ENCODE data around the gene FAM81B. TPM values are rescaled to one million over a fixed set of nuclear protein-coding genes. Genes with fewer than 3 reads are reported as not detected.
"Not testable (repeated sequence)": the region's sequence is repeated elsewhere in the genome, so short reads cannot be mapped to it uniquely, and the experiment has no call there.

The FAM81B gene, protein sequence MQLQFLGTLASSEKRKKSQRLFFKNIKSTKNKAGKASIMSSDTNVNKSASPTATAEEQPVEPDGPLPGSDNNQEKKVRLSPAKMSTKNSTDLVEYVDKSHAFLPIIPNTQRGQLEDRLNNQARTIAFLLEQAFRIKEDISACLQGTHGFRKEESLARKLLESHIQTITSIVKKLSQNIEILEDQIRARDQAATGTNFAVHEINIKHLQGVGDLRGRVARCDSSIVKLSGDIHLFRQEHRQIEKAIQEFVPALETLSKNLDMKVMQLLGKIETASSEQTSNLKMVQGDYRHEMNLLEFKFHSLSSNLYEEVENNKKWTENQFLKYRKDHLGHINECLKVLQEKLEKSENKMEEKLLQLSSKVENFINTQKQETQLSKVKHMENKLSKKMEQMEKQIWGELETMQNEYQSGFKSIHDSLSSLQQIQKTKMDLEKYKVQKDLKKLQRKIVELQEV
- 0.21 and 0.55 TPM in 2 replicates for polyA plus RNA-seq (2012; rRNA removed)
- 0.14 and 0.17 TPM in 2 replicates for polyA plus RNA-seq (2012; cell fraction: cytosol; rRNA removed)
- 0.27 TPM in 1 of 2 replicates, not detected in the other for polyA plus RNA-seq (2012; cell fraction: nucleus; rRNA removed)

DNA sequence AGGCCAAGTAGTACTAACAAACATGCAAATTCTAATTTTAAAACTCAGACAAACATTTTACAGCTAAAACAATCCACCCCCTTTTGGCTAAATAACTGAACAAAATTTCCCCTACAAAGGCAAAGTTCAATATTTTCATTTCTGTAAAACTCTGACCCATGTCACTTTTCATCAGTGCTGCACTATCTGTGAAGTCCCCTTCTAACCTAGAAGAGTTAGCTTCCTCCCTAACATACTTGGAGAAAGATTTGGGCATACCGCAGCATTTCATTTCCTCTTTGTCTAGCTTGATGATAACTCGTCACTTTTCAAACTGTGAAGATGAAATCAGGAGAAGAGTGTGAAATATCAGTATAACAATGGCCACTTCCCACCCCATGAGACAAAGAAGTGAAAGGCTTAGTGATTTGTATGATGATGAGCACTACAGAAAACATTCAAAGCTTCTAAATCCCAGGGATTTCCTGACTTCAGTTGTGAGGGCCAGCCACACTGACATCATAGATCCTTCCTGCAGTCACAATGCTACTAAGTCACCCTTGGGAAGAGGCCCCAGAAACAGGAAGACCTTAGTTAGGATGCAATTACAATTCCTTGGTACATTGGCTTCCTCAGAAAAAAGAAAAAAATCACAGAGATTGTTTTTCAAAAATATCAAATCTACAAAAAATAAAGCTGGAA, at the start of gene FAM81B:
Gene FAM81B, plus strand, starts transcription at position 555 of the 681 bp plus-strand sequence. Its CDS starts 24 bp downstream, at position 579.
- CTCF ChIA-PET, result no interaction called here
- Histone ChIP-seq H3K27me3 (ENCODE audit: insufficient read depth) (no peaks in the 10 kb centered on the region), H3K4me1 (ENCODE audit: control insufficient read depth in 1 of 2, insufficient read depth in 2 of 2, low read depth in 1 of 2, low read length in 1 of 2) (no peaks in the 10 kb centered on the region), H3K9me2 (no peaks in the 10 kb centered on the region), H3K79me2 (ENCODE audit: insufficient read depth) (no peaks in the 10 kb centered on the region), H3K9me3 (no peaks in the 10 kb centered on the region), H3K27ac (ENCODE audit: low read depth in 2 of 2, low read length in 1 of 2) (no peak within 1 kb of the TSS), H3F3A (replicated peaks; ENCODE audit: insufficient read depth) (no peaks in the 10 kb centered on the region), H3K36me3 (replicated peaks in 1 of 2; ENCODE audit: control insufficient read depth in 1 of 2, insufficient read depth in 2 of 2, low read length in 1 of 2) (no peaks in the 10 kb centered on the region), H2AFZ (ENCODE audit: low read depth) (no peak within 1 kb of the TSS), H4K20me1 (ENCODE audit: insufficient read depth) (no peaks in the 10 kb centered on the region), H3K9ac (no peak within 1 kb of the TSS), H3K4me2 (no peak within 1 kb of the TSS), H3K4me3 (ENCODE audit: low read depth in 2 of 2, low read length in 1 of 2) (no peak within 1 kb of the TSS)
- TF ChIP-seq TAF1 (IDR thresholded peaks at IDR 0.05; ENCODE audit: borderline replicate concordance, low read depth, low read length) (no peak), NFIC (IDR thresholded peaks at IDR 0.05; ENCODE audit: borderline replicate concordance) (no peak), GATA2 (CRISPR knock-in tag; IDR thresholded peaks at IDR 0.05) (no peak), RCOR1 (IDR thresholded peaks at IDR 0.05; ENCODE audit: low read length) (no peak), SIN3A (IDR thresholded peaks at IDR 0.05; ENCODE audit: borderline replicate concordance, low read depth, low read length) (no peak), NRF1 (IDR thresholded peaks at IDR 0.05; ENCODE audit: low read depth, low read length) (no peak), YY1 (IDR thresholded peaks at IDR 0.05; ENCODE audit: low read depth) (no peak), EP300 (IDR thresholded peaks at IDR 0.05; ENCODE audit: borderline replicate concordance in 1 of 2, low read depth in 1 of 2, low read length in 1 of 2) (no peak), TEAD4 (IDR thresholded peaks at IDR 0.05; ENCODE audit: borderline replicate concordance, insufficient read depth) (no peak)
- TF ChIP-seq, protein P1, sequence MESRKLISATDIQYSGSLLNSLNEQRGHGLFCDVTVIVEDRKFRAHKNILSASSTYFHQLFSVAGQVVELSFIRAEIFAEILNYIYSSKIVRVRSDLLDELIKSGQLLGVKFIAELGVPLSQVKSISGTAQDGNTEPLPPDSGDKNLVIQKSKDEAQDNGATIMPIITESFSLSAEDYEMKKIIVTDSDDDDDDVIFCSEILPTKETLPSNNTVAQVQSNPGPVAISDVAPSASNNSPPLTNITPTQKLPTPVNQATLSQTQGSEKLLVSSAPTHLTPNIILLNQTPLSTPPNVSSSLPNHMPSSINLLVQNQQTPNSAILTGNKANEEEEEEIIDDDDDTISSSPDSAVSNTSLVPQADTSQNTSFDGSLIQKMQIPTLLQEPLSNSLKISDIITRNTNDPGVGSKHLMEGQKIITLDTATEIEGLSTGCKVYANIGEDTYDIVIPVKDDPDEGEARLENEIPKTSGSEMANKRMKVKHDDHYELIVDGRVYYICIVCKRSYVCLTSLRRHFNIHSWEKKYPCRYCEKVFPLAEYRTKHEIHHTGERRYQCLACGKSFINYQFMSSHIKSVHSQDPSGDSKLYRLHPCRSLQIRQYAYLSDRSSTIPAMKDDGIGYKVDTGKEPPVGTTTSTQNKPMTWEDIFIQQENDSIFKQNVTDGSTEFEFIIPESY (IDR thresholded peaks at IDR 0.05; ENCODE audit: borderline replicate concordance, low read depth), result no peak
- POLR2A ChIA-PET, result no interaction called here
- DNase-seq, result no peak
- WGBS (ENCODE audit: low lambda C conversion rate), result 42% methylated on average over 2 of the region's 2 CpGs

DNA sequence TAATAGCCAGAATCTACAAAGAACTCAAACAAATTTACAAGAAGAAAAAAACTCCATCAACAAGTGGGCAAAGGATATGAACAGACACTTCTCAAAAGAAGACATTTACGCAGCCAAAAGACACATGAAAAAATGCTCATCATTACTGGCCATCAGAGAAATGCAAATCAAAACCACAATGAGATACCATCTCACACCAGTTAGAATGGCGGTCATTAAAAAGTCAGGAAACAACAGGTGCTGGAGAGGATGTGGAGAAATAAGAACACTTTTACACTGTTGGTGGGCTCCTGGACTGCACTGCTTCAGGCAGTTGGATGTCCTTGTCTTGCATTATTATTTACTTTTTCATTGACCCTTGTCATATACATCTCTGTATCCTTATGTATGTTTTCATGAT, 49.7 kb upstream of the FAM81B start:
- H3K4me2 ChIP-seq; H3K36me3 ChIP-seq (replicated peaks in 1 of 2; ENCODE audit: control insufficient read depth in 1 of 2, insufficient read depth in 2 of 2, low read length in 1 of 2); H3K9me3 ChIP-seq; H2AFZ ChIP-seq (ENCODE audit: low read depth); H3K9me2 ChIP-seq; CTCF ChIA-PET; DNase-seq; H3F3A ChIP-seq (replicated peaks; ENCODE audit: insufficient read depth); POLR2A ChIA-PET; H3K9ac ChIP-seq; H3K4me1 ChIP-seq (ENCODE audit: control insufficient read depth in 1 of 2, insufficient read depth in 2 of 2, low read depth in 1 of 2, low read length in 1 of 2); H4K20me1 ChIP-seq (ENCODE audit: insufficient read depth); H3K79me2 ChIP-seq (ENCODE audit: insufficient read depth); H3K27ac ChIP-seq (ENCODE audit: low read depth in 2 of 2, low read length in 1 of 2); H3K27me3 ChIP-seq (ENCODE audit: insufficient read depth); H3K4me3 ChIP-seq (ENCODE audit: low read depth in 2 of 2, low read length in 1 of 2): not testable (repeated sequence)
- 25% methylated on average over 2 of the region's 2 CpGs for WGBS (ENCODE audit: low lambda C conversion rate)

All from SK-N-SH (cell line).